Measurements from ENCODE around the gene CELA2B. TPM values are rescaled to one million over a fixed set of nuclear protein-coding genes. Genes with fewer than 3 reads are reported as not detected.

The CELA2B gene
- total RNA-seq, 1 donor from 2014 or later, result not detected

DNA sequence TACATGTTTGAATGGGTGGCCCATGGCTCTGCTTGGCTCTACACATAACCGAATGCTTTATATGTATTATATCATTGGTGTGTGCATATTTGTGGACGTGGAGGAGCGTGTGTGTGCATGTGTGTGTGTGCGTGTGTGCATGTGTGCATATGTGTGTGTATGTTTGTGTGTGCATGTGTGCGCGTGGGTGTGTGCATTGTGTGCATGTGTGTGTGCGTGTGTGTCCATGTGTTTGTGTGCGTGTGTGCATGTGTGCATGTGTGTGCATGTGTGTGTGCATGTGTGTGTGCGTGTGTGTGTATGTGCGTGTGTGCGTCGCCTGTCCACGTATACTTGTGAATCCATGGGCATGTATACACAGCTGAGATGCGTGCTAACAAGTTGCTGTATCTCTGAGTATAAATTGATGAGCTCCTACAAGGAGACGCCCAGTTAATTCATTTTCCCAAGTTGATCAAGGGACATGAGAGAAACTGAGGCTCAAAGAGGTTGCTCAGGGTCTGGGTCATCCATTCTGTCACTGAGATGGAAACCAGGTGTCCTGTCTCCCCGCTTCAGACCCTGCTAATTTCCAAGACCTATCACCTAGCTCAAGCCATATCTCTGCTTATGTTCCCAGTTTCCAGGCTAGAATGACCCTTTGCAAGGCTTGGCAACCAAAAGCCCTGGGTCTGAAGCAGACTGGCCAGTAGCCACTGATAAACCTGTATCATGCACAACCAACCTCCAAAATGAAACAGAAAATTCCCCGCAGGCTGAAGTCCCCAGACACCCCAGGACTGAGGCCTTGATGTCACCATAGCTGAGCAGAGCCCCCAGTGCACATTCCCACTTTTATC, 40.4 kb upstream of the CELA2B start:
- H3K4me1 ChIP-seq, result peaks cover 5% of the 10 kb centered on the region
- TF ChIP-seq, protein P1, sequence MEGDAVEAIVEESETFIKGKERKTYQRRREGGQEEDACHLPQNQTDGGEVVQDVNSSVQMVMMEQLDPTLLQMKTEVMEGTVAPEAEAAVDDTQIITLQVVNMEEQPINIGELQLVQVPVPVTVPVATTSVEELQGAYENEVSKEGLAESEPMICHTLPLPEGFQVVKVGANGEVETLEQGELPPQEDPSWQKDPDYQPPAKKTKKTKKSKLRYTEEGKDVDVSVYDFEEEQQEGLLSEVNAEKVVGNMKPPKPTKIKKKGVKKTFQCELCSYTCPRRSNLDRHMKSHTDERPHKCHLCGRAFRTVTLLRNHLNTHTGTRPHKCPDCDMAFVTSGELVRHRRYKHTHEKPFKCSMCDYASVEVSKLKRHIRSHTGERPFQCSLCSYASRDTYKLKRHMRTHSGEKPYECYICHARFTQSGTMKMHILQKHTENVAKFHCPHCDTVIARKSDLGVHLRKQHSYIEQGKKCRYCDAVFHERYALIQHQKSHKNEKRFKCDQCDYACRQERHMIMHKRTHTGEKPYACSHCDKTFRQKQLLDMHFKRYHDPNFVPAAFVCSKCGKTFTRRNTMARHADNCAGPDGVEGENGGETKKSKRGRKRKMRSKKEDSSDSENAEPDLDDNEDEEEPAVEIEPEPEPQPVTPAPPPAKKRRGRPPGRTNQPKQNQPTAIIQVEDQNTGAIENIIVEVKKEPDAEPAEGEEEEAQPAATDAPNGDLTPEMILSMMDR (IDR thresholded peaks at IDR 0.05), result no peak
- intact Hi-C loops (cut with DNase I), result no loop called here
- ATAC-seq (no peak), DNase-seq (no peak)
- H3K4me3 ChIP-seq, result no peak overlapping the region
- H3K36me3 ChIP-seq, result peaks cover 9% of the 10 kb centered on the region
- no peaks in the 10 kb centered on the region for H3K9me3 ChIP-seq
- H3K27me3 ChIP-seq (ENCODE audit: low read depth), result no peaks in the 10 kb centered on the region
- H3K27ac ChIP-seq, result no peak overlapping the region

DNA sequence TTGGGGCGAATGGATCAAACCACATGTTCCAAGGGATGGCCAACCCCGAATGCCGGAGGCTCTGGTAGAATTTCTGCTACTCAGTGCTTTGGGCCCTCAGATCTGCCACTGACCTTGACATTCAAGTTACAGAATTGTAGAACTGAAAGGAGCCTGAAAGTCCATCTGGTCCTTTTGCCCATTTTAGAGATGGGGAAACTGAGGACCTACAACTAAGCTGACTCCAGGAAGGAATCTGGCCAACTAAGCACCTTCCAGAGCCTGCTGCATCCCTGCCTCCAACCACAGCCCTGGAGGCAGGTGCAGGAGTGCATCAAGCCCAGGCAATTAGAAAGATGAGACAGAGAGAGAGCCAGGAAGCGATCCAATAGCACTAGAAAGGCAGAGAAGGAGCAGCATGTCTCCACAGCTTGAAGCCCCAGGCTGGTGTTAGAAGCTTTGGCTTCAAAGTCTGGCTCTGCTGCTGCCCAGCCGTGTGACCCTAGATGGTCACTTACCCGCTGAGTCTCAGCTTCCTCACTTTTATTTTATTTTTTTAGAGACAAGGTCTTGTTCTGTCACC, 38.9 kb upstream of the CELA2B start:
- TF ChIP-seq, protein P1 (IDR thresholded peaks at IDR 0.05), result no peak
- no peaks in the 10 kb centered on the region for H3K27me3 ChIP-seq (ENCODE audit: low read depth)
- H3K9me3 ChIP-seq, result no peaks in the 10 kb centered on the region
- no peaks in the 10 kb centered on the region for H3K36me3 ChIP-seq
- no peak overlapping the region for H3K27ac ChIP-seq
- no peak overlapping the region for H3K4me3 ChIP-seq
- H3K4me1 ChIP-seq, result peaks cover 5% of the 10 kb centered on the region
- intact Hi-C loops (cut with DNase I), result no loop called here
- no peak for ATAC-seq
- no peak for DNase-seq

DNA sequence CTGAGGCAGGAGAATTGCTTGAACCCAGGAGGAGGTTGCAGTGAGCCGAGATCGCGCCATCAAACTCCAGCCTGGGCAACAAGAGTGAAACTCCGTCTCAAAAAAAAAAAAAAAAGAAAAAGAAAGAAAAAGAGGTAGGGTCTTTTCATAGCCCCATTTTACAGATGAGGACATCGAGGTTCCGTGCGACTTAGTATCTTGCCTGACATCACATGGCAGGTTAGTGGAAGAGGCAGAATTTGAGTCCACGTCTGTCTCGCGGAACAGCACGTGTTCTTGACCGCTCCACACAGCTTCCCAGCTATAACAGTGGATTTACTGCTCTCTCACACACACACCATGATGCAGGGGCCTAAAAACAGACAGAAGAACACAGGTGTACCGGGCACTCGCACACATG, 36.6 kb upstream of the CELA2B start:
- Histone ChIP-seq H3K27ac (no peak overlapping the region), H3K4me1 (peaks cover 5% of the 10 kb centered on the region), H3K4me3 (no peak overlapping the region), H3K9me3 (no peaks in the 10 kb centered on the region), H3K27me3 (ENCODE audit: low read depth) (no peaks in the 10 kb centered on the region), H3K36me3 (no peaks in the 10 kb centered on the region)
- TF ChIP-seq, protein P1 (IDR thresholded peaks at IDR 0.05), result no peak
- no peak for DNase-seq
- intact Hi-C loops (cut with DNase I), result no loop called here
- no peak for ATAC-seq

DNA sequence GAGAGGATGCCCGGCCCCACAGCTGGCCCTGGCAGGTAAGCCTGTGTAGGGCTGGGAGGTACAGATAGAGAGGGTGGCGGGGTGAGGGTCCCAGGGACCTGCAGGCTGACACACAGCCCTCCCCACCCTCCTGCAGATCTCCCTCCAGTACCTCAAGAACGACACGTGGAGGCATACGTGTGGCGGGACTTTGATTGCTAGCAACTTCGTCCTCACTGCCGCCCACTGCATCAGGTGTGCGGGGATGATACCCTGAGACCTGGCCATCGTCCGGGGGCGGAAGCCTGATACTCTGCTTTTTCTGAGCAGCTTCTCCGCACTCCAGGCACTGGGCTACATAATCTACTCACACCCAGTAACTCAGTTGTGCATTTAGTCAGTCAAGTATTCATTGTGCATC, 35.5 kb upstream of the CELA2B start:
- Histone ChIP-seq H3K27ac (no peak overlapping the region), H3K36me3 (no peaks in the 10 kb centered on the region), H3K9me3 (no peaks in the 10 kb centered on the region), H3K4me1 (no peaks in the 10 kb centered on the region), H3K27me3 (ENCODE audit: low read depth) (no peaks in the 10 kb centered on the region), H3K4me3 (no peak overlapping the region)
- intact Hi-C loops (cut with DNase I), result no loop called here
- TF ChIP-seq, protein P1 (IDR thresholded peaks at IDR 0.05), result no peak
- ATAC-seq, result no peak
- no peak for DNase-seq

DNA sequence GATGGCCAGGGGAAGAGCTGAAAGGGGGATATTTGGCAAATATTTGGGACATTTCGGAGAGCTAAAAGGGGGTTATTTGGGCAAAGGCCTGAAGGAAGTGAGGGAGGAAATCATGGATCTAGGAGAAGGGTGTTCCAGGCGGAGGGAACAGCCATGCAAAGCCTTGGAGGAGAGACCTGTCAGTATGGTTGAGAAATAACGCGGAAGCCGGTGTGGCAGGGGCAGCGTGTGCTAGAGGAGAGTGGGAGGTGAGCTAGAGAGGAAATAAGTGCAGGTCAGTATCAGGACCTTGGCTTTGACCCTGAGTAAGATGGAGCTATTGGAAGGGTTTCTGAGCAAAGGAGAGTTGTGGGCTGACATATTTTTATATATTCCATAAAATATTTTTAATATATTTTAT, 34.7 kb upstream of the CELA2B start:
- DNase-seq, result no peak
- no peak for ATAC-seq
- H3K27ac ChIP-seq, result no peak overlapping the region
- intact Hi-C loops (cut with DNase I), result no loop called here
- H3K36me3 ChIP-seq, result no peaks in the 10 kb centered on the region
- H3K4me1 ChIP-seq, result no peaks in the 10 kb centered on the region
- H3K9me3 ChIP-seq, result no peaks in the 10 kb centered on the region
- H3K4me3 ChIP-seq, result no peak overlapping the region
- TF ChIP-seq, protein P1 (IDR thresholded peaks at IDR 0.05), result no peak
- H3K27me3 ChIP-seq (ENCODE audit: low read depth), result no peaks in the 10 kb centered on the region

All from lower lobe of right lung (tissue), 2 donors.